ENCODE results near the gene FTH1.

DNA sequence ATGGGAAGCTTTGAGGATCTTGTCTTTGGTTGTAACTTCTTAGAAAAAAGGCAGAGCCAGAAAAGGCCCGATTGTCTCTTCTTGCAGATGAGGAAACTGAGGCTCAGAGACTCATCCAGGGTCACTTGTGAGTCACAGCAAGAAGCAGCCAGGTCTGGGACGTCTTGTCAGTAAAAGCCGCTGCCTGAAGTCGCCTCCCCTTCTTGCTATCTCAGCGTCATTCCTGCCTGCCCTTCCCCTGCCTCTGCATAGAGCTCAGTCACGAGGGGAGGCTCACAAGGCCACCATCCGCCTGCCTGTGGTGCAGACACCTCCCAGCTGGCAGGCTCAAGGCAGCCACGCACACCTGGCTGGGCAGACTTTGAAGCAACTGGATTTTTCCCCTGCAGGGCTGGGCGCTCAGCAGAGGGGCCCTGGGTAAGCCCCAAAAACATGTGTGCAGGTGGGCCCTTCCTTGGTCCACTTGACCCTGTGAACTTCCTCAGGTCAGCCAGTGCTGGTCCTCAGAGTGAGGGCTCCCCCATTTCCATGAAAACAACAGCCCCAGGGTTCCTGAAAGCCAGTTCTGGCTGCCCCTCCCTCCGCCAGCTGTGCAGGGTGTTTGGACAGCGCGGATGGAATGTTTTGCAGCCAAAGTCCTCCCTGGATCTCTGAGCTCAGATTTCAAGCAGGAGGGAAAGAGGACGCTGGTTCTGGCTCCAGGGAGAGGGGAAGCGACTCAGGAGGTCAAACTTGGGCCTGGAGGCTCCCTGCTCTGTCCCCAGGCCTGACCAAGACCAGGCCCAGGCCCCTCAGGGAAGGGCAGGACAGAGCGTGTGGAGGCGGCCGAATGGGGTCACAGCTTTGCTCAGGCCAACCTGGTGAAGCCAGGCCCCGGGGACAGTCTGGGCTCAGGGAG lies 44.0 kb downstream of the FTH1 start:
- TF ChIP-seq, protein P1, sequence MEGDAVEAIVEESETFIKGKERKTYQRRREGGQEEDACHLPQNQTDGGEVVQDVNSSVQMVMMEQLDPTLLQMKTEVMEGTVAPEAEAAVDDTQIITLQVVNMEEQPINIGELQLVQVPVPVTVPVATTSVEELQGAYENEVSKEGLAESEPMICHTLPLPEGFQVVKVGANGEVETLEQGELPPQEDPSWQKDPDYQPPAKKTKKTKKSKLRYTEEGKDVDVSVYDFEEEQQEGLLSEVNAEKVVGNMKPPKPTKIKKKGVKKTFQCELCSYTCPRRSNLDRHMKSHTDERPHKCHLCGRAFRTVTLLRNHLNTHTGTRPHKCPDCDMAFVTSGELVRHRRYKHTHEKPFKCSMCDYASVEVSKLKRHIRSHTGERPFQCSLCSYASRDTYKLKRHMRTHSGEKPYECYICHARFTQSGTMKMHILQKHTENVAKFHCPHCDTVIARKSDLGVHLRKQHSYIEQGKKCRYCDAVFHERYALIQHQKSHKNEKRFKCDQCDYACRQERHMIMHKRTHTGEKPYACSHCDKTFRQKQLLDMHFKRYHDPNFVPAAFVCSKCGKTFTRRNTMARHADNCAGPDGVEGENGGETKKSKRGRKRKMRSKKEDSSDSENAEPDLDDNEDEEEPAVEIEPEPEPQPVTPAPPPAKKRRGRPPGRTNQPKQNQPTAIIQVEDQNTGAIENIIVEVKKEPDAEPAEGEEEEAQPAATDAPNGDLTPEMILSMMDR (IDR thresholded peaks at IDR 0.05): no peak
- TF ChIP-seq POLR2A (IDR thresholded peaks at IDR 0.05): no peak
